AG04450 (cell line): ENCODE results near the gene USP40. TPM values are rescaled to one million over a fixed set of nuclear protein-coding genes. Genes with fewer than 3 reads are reported as not detected.
A peak's percentile ranks its signal among the peaks of the same experiment; 100 is the strongest.

Experiments
- CTCF ChIA-PET: fragments of 300-600, 350-600 bp; formaldehyde crosslinking; extraction: SDS; loops from one replicate; lab custom pipeline; 2022; ENCODE audit warnings: antibody characterized with exemption, inconsistent platforms; lab: Charles Lee
- POLR2A ChIA-PET: fragments of 350-600 bp; formaldehyde crosslinking; extraction: SDS; loops from one replicate; lab custom pipeline; 2021; ENCODE audit warnings: antibody characterized with exemption, inconsistent platforms; lab: Yijun Ruan, JAX
- DNase-seq: peaks from one replicate; pipeline ENCODE4 v3.0.0-alpha.2; 2011; ENCODE audit warnings: low read depth, low spot score
- H3K27ac ChIP-seq: one replicate; pipeline ENCODE4 v1.5.1; 2012; ENCODE audit warnings: low read depth, low read length, control low read depth
- H3K27me3 ChIP-seq: one replicate; pipeline ENCODE4 v1.6.0; 2012; ENCODE audit warnings: low read length; ENCODE audit not compliant: control insufficient read depth, insufficient read depth
- H3K4me3 ChIP-seq: 2 replicates; pipeline ENCODE4 v1.5.1; 2011; ENCODE audit warnings: mild to moderate bottlenecking, low read depth, low read length, control low read depth
- H3K9me3 ChIP-seq: 2 replicates; pipeline ENCODE4 v1.5.1; 2012; ENCODE audit warnings: low read length; ENCODE audit not compliant: control insufficient read depth, insufficient read depth
- CTCF ChIP-seq: IDR thresholded peaks from 2 replicates; pipeline ENCODE4 v1.5.1; 2011; ENCODE audit warnings: low read depth, low read length, control low read depth, inconsistent platforms
- polyA plus RNA-seq: library from polyadenylated mRNA; depleted of rRNA; stranded (reverse); fragments of >200 nt; gene quantifications from 2 replicates; pipeline ENCODE4 v1.2.3, GENCODE V29; 2011

The USP40 gene
- polyA plus RNA-seq, 1 experiment: 32.4 TPM

GRCh38 chr2:233542507-233542906, 24.1 kb downstream of the USP40 start:
- Histone ChIP-seq H3K27ac (peak overlapping the region; percentile 33), H3K27me3 (no peaks in the 10 kb centered on the region), H3K4me3 (no peak overlapping the region), H3K9me3 (no peaks in the 10 kb centered on the region)
- POLR2A ChIA-PET: no interaction called here
- DNase-seq: peak; percentile 61
- CTCF ChIA-PET: no interaction called here
- TF ChIP-seq CTCF: no peak

GRCh38 chr2:233538741-233539140, 27.8 kb downstream of the USP40 start:
- H3K4me3 ChIP-seq: no peak overlapping the region
- H3K9me3 ChIP-seq: no peaks in the 10 kb centered on the region
- no peaks in the 10 kb centered on the region for H3K27me3 ChIP-seq
- no peak for TF ChIP-seq CTCF
- CTCF ChIA-PET: no interaction called here
- no peak overlapping the region for H3K27ac ChIP-seq
- POLR2A ChIA-PET: no interaction called here
- no peak for DNase-seq

GRCh38 chr2:233535271-233535670, 31.3 kb downstream of the USP40 start:
- no peaks in the 10 kb centered on the region for H3K27me3 ChIP-seq
- no peak for TF ChIP-seq CTCF
- H3K4me3 ChIP-seq: no peak overlapping the region
- ChIA-PET CTCF (no interaction called here), POLR2A (no interaction called here)
- no peak for DNase-seq
- no peaks in the 10 kb centered on the region for H3K9me3 ChIP-seq
- H3K27ac ChIP-seq: no peak overlapping the region

GRCh38 chr2:233532971-233533370, 33.6 kb downstream of the USP40 start:
- H3K9me3 ChIP-seq: no peaks in the 10 kb centered on the region
- POLR2A ChIA-PET: no interaction called here
- no peak for DNase-seq
- H3K4me3 ChIP-seq: no peak overlapping the region
- H3K27me3 ChIP-seq: no peaks in the 10 kb centered on the region
- H3K27ac ChIP-seq: no peak overlapping the region
- CTCF ChIA-PET: no interaction called here
- no peak for TF ChIP-seq CTCF

- ChIA-PET CTCF (no interaction called here), POLR2A (no interaction called here)
- H3K27me3 ChIP-seq: no peaks in the 10 kb centered on the region
- no peak overlapping the region for H3K4me3 ChIP-seq
- TF ChIP-seq CTCF: no peak
- H3K9me3 ChIP-seq: no peaks in the 10 kb centered on the region
- H3K27ac ChIP-seq: no peak overlapping the region
- no peak for DNase-seq
Observed at GRCh38 chr2:233531955-233532354, 34.6 kb downstream of the USP40 start.
